Right lobe of liver (tissue), 6 donors: ENCODE measurements around the gene LTO1. TPM values are rescaled to one million over a fixed set of nuclear protein-coding genes. Genes with fewer than 3 reads are reported as not detected.

Experiments used
- ATAC-seq, 4 donors: fragments of 200-7000 bp; cut with Tn5 transposase; one replicate each; pipeline ENCODE4 v1.9.1; 2020; ENCODE audit warnings: mild to moderate bottlenecking in 4 of 4, moderate library complexity in 4 of 4
- DNase-seq, 3 donors: peaks; one replicate each; pipeline ENCODE4 v3.0.0-alpha.2; 2020
- H3K27ac ChIP-seq, 3 donors: fragments of 200-600 bp; one replicate each; pipeline ENCODE4 v1.8.0; 2022
- H3K27me3 ChIP-seq, 2 donors: fragments of 200-600 bp; one replicate each; pipeline ENCODE4 v1.8.0; 2022
- H3K36me3 ChIP-seq, 4 donors: fragments of 200-600 bp; sonication (generic) in 1 of 4; one replicate each; pipeline versions ENCODE4 v1.5.1 to v1.8.0; 2017 to 2022; ENCODE audit warnings: control low read depth in 1 of 4
- H3K4me1 ChIP-seq, 4 donors: fragments of 200-600 bp; sonication (generic) in 1 of 4; one replicate each; pipeline versions ENCODE4 v1.5.1 to v1.8.0; 2017 to 2022; ENCODE audit warnings: control low read depth in 1 of 4
- H3K4me3 ChIP-seq, 3 donors: fragments of 200-600 bp; one replicate each; pipeline ENCODE4 v1.8.0; 2022
- H3K9me3 ChIP-seq, 4 donors: fragments of 200-600 bp; sonication (generic) in 1 of 4; one replicate each; pipeline versions ENCODE4 v1.5.1 to v1.8.0; 2017 to 2022; ENCODE audit warnings: control low read depth in 1 of 4
- CTCF ChIP-seq, 4 donors: fragments of 200-600 bp in 3 of 4; fragments of 450-650 bp in 1 of 4; IDR thresholded peaks; one replicate each; pipeline versions ENCODE4 v1.5.1 to v1.8.0; 2016 to 2022; ENCODE audit warnings: antibody characterized with exemption in 4 of 4, mild to moderate bottlenecking in 2 of 4
- POLR2A ChIP-seq: fragments of 450-650 bp; IDR thresholded peaks from one replicate; pipeline ENCODE4 v1.6.1; 2017; ENCODE audit warnings: antibody characterized with exemption, mild to moderate bottlenecking
- WGBS: methylation state at CpG from one replicate; pipeline ENCODE4 v1.1.6; 2018; ENCODE audit warnings: low coverage, low lambda C conversion rate; ENCODE audit not compliant: insufficient coverage; ENCODE audit errors: missing lambda C conversion rate; 5-methylcytosine and 5-hydroxymethylcytosine counted together
- intact Hi-C, 2 donors: fragments of 100-400 bp; cut with DNase I; formaldehyde crosslinking; loops; one replicate each; pipeline versions ENCODE4 v1.11.2 to v1.14.1; 2022
- total RNA-seq, 6 experiments: library from RNA; depleted of rRNA in 2 of 6; stranded (reverse); fragments of >200 nt in 2 of 6; fragmentation: NEBNext Ultra II Directional in 3 of 6; extraction: Animal tissue kit (Norgen Biotek cat#: 25700) in 3 of 6; gene quantifications; one replicate each; pipeline versions ENCODE4 v1.1.0 to v1.2.4, GENCODE V29; 2016 to 2023
- donor health status: DM: no; HTN: yes; CAD: no.
- donor health status: DM: no; HTN: no; CAD: no.
- donor health status: DM: no; HTN: no; CAD: no.
- donor health status: DM: no; HTN: yes; CAD: no.
- donor health status: DM: no; HTN: yes; CAD: no.

The LTO1 gene
- total RNA-seq, 6 experiments from 2014 or later = 4.1 to 7.9 (median 5.6) TPM

DNA sequence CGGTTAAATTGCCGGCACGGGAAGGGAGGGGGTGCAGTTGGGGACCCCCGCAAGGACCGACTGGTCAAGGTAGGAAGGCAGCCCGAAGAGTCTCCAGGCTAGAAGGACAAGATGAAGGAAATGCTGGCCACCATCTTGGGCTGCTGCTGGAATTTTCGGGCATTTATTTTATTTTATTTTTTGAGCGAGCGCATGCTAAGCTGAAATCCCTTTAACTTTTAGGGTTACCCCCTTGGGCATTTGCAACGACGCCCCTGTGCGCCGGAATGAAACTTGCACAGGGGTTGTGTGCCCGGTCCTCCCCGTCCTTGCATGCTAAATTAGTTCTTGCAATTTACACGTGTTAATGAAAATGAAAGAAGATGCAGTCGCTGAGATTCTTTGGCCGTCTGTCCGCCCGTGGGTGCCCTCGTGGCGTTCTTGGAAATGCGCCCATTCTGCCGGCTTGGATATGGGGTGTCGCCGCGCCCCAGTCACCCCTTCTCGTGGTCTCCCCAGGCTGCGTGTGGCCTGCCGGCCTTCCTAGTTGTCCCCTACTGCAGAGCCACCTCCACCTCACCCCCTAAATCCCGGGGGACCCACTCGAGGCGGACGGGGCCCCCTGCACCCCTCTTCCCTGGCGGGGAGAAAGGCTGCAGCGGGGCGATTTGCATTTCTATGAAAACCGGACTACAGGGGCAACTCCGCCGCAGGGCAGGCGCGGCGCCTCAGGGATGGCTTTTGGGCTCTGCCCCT is 34.7 kb downstream of the LTO1 start:
- intact Hi-C loops = no loop called here
- TF ChIP-seq POLR2A = no peak
- TF ChIP-seq CTCF (IDR thresholded peaks at IDR 0.05) = no peak
- Histone ChIP-seq H3K4me1 (peaks cover 0 to 58% (median 20%) of the 10 kb centered on the region in 4 donors), H3K36me3 (peaks cover 0 to 9% (median 3%) of the 10 kb centered on the region in 4 donors), H3K4me3 (peak overlapping the region; percentile 73 to 94 (median 75)), H3K27me3 (no peaks in the 10 kb centered on the region), H3K9me3 (no peaks in the 10 kb centered on the region), H3K27ac (peak overlapping the region; percentile 65 to 84 (median 81))
- ATAC-seq = no peak
- 0% methylated on average over 15 of the region's 43 CpGs for WGBS
- peak in 2 of 3 donors; percentile 55 to 66 for DNase-seq

DNA sequence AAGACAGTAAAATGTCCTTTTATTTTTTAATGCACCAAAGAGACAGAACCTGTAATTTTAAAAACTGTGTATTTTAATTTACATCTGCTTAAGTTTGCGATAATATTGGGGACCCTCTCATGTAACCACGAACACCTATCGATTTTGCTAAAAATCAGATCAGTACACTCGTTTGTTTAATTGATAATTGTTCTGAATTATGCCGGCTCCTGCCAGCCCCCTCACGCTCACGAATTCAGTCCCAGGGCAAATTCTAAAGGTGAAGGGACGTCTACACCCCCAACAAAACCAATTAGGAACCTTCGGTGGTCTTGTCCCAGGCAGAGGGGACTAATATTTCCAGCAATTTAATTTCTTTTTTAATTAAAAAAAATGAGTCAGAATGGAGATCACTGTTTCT is 35.3 kb downstream of the LTO1 start:
- TF ChIP-seq POLR2A (no peak), CTCF (IDR thresholded peaks at IDR 0.05) (no peak)
- intact Hi-C loops = loop anchor here in 1 of 2 donors (5.0 kb wide), 1 partner anchor 343 kb away; no protein-coding TSS in a partner anchor
- Histone ChIP-seq H3K27ac (peak overlapping the region in 2 of 3 donors; percentile 22 to 34), H3K4me1 (peaks cover 0 to 64% (median 20%) of the 10 kb centered on the region in 4 donors), H3K36me3 (peaks cover 0 to 5% (median 1%) of the 10 kb centered on the region in 4 donors), H3K27me3 (no peaks in the 10 kb centered on the region), H3K4me3 (peak overlapping the region; percentile 73 to 94 (median 75)), H3K9me3 (no peaks in the 10 kb centered on the region)
- DNase-seq (no peak), ATAC-seq (no peak)
- 3% methylated on average over 9 of the region's 9 CpGs for WGBS

DNA sequence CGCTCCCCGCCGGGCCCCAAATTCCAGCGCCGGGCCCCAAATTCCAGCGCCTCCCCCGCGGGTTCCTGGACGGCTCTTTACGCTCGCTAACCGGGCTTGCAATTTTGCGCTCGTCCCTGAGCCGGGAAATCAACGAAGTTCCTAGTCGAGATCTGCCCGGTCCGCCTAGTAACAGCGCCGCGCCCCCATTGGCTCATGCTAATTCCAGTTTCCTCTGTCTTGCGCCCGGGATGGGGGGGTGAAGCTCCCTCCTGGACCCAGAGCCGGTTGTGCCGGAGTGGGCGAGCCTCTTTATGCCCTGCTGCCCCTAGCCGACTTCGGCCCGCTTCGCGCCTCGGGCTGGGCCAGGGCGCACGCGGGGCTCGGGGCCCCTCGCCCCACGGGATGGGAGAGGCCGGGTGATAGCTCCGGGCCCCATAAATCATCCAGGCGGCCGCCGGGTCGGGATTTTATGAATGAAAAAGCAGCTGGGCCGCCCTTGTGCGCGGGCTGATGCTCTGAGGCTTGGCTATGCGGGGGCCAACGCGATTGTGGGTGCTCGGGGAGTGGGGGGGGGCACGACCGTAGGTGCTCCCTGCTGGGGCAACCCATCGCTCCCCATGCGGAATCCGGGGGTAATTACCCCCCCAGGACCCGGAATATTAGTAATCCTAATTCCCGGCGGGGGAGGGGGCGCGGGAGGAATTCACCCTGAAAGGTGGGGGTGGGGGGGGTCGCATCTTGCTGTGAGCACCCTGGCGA is 36.0 kb downstream of the LTO1 start:
- Histone ChIP-seq H3K9me3 (no peaks in the 10 kb centered on the region), H3K27ac (peak overlapping the region in 2 of 3 donors; percentile 22 to 34), H3K27me3 (no peaks in the 10 kb centered on the region), H3K36me3 (no peaks in the 10 kb centered on the region), H3K4me1 (peaks cover 0 to 59% (median 17%) of the 10 kb centered on the region in 4 donors), H3K4me3 (peak overlapping the region; percentile 42 to 49 (median 48))
- WGBS = under 1% methylated on average over 17 of the region's 64 CpGs
- DNase-seq = peak; percentile 93 to 96 (median 95)
- TF ChIP-seq POLR2A (peak; percentile 82), CTCF (IDR thresholded peaks at IDR 0.05) (no peak)
- intact Hi-C loops = loop anchor here in 1 of 2 donors (5.0 kb wide), 1 partner anchor 342 kb away; no protein-coding TSS in a partner anchor
- ATAC-seq = peak; percentile 61 to 71 (median 65)

GRCh38 chr11:69637941-69638871 is 36.9 kb downstream of the LTO1 start:
- H3K4me3 ChIP-seq = peak overlapping the region; percentile 42 to 49 (median 48)
- no peaks in the 10 kb centered on the region for H3K36me3 ChIP-seq
- peak overlapping the region in 1 of 3 donors; percentile 22 for H3K27ac ChIP-seq
- 2% methylated on average over 41 of the region's 78 CpGs for WGBS
- peaks cover 0 to 51% (median 13%) of the 10 kb centered on the region in 4 donors for H3K4me1 ChIP-seq
- no peaks in the 10 kb centered on the region for H3K27me3 ChIP-seq
- intact Hi-C loops = loop anchor here in 1 of 2 donors (5.0 kb wide), 1 partner anchor 341 kb away; no protein-coding TSS in a partner anchor
- H3K9me3 ChIP-seq = no peaks in the 10 kb centered on the region
- peak in 2 of 3 donors; percentile 67 to 70 for DNase-seq
- ATAC-seq = peak in 2 of 4 donors; percentile 8
- TF ChIP-seq CTCF (IDR thresholded peaks at IDR 0.05) (no peak), POLR2A (peak; percentile 33)
